Endothelial cell (in vitro differentiated cells): Measurements from ENCODE around the gene PI4KA. TPM values are rescaled to one million over a fixed set of nuclear protein-coding genes. Genes with fewer than 3 reads are reported as not detected.

ENCODE experiments used
- DNase-seq: peaks from one replicate; pipeline ENCODE4 v3.0.0; 2021; ENCODE audit warnings: low spot score
- H3K27ac Mint-ChIP-seq: one replicate; pipeline ENCODE4 v1.8.0; 2021; ENCODE audit warnings: mixed read lengths, inconsistent platforms; ENCODE audit not compliant: unreplicated experiment
- H3K27me3 Mint-ChIP-seq: one replicate; pipeline ENCODE4 v1.8.0; 2021; ENCODE audit warnings: mild to moderate bottlenecking, moderate library complexity, mixed read lengths, inconsistent platforms; ENCODE audit not compliant: unreplicated experiment
- H3K36me3 Mint-ChIP-seq: one replicate; pipeline ENCODE4 v1.8.0; 2021; ENCODE audit warnings: mild to moderate bottlenecking, low read depth, mixed read lengths, inconsistent platforms; ENCODE audit not compliant: unreplicated experiment
- H3K4me1 Mint-ChIP-seq: one replicate; pipeline ENCODE4 v1.8.0; 2021; ENCODE audit warnings: mild to moderate bottlenecking, mixed read lengths, inconsistent platforms; ENCODE audit not compliant: unreplicated experiment
- H3K4me3 Mint-ChIP-seq: one replicate; pipeline ENCODE4 v1.8.0; 2021; ENCODE audit warnings: mild to moderate bottlenecking, mixed read lengths, inconsistent platforms; ENCODE audit not compliant: unreplicated experiment
- H3K9me3 Mint-ChIP-seq: one replicate; pipeline ENCODE4 v1.8.0; 2021; ENCODE audit warnings: mixed read lengths, inconsistent platforms; ENCODE audit not compliant: unreplicated experiment
- CTCF ChIP-seq: fragments of 200-600 bp; sonication (generic); IDR thresholded peaks from one replicate; pipeline ENCODE4 v1.5.0; 2021; ENCODE audit warnings: antibody characterized with exemption; ENCODE audit not compliant: unreplicated experiment
- total RNA-seq: library from RNA; stranded (reverse); fragmentation: NEBNext Ultra II Directional; extraction: Animal tissue kit (Norgen Biotek cat#: 25700); gene quantifications from one replicate; pipeline ENCODE4 v1.2.1, GENCODE V29; 2021; ENCODE audit not compliant: unreplicated experiment

Gene PI4KA
- total RNA-seq, 1 donor from 2014 or later: 65.3 TPM

- DNase-seq: no peak
- no peaks in the 10 kb centered on the region for H3K36me3 Mint-ChIP-seq
- H3K27me3 Mint-ChIP-seq: no peaks in the 10 kb centered on the region
- no peaks in the 10 kb centered on the region for H3K9me3 Mint-ChIP-seq
- no peak for TF ChIP-seq CTCF
- H3K4me1 Mint-ChIP-seq: no peaks in the 10 kb centered on the region
- no peak overlapping the region for H3K27ac Mint-ChIP-seq
- H3K4me3 Mint-ChIP-seq: no peak overlapping the region
Measured at GRCh38 chr22:20852076-20852475, 6.5 kb downstream of the PI4KA start.

GRCh38 chr22:20847318-20847822, 11.2 kb downstream of the PI4KA start:
- Mint-ChIP-seq H3K4me3 (no peak overlapping the region), H3K4me1 (no peaks in the 10 kb centered on the region), H3K9me3 (no peaks in the 10 kb centered on the region), H3K27ac (no peak overlapping the region), H3K27me3 (peaks cover 3% of the 10 kb centered on the region), H3K36me3 (no peaks in the 10 kb centered on the region)
- TF ChIP-seq CTCF: no peak
- DNase-seq: no peak

GRCh38 chr22:20844055-20845037, 14.3 kb downstream of the PI4KA start:
- H3K4me3 Mint-ChIP-seq: no peak overlapping the region
- no peak overlapping the region for H3K27ac Mint-ChIP-seq
- peaks cover 3% of the 10 kb centered on the region for H3K27me3 Mint-ChIP-seq
- TF ChIP-seq CTCF: no peak
- H3K4me1 Mint-ChIP-seq: peaks cover 16% of the 10 kb centered on the region
- DNase-seq: no peak
- H3K9me3 Mint-ChIP-seq: no peaks in the 10 kb centered on the region
- no peaks in the 10 kb centered on the region for H3K36me3 Mint-ChIP-seq

GRCh38 chr22:20843501-20843900, 15.1 kb downstream of the PI4KA start:
- no peak overlapping the region for H3K27ac Mint-ChIP-seq
- no peak overlapping the region for H3K4me3 Mint-ChIP-seq
- H3K4me1 Mint-ChIP-seq: peaks cover 16% of the 10 kb centered on the region
- no peaks in the 10 kb centered on the region for H3K9me3 Mint-ChIP-seq
- H3K27me3 Mint-ChIP-seq: peaks cover 3% of the 10 kb centered on the region
- H3K36me3 Mint-ChIP-seq: no peaks in the 10 kb centered on the region
- no peak for DNase-seq
- TF ChIP-seq CTCF: no peak
